ENCODE results near the gene AKAP3.

AKAP3 gene

DNA sequence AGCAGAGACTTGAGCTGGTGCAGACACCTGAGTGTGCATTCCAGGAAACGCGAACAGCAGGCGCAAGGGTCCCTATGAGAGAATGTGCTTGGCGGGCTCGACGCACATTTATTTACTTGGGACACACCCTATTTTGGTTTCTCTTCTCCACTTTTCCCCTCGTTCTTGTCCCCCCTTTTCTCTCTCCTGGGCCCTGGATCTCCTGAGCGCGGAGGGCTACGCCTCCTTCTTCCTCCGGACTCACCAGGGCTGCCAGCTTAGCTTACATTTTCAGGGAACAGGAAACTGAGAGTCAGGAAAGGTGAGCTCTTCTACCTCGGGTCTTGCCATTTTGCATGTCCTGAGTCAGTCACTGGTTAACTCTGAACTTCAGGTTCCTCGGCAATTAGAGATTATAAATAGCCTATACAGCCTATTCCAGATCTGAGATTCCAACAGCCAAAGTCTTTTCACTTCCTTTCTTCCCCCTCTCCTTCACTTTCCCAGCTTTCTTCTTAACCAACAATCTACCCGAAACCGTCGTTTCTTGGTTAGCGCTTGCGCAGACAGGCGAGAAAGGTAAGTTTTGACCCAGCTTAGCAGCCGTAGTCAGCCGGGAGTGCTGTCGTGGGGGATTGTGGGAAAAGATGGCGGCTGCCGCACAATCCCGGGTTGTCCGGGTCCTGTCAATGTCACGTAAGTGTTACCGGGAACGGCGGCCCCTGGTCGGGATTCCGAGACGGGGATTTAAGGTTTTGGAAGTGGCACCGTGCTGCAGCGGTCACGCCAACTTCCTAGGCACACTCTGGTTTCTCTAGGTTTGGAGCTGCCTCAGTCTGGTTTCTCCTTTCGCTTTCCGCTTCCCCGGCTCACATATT is at the start of gene AKAP3, which contains the start of gene NDUFA9:
AKAP3 (minus strand) TSS at position 551 of the 857 bp plus-strand sequence. CDS start 10,855 bp downstream, outside the sequence.
NDUFA9 (plus strand) TSS at position 614 of the 857 bp plus-strand sequence; CDS start at position 627, 13 bp downstream.
- DNase-seq, result peak; percentile 52

DNA sequence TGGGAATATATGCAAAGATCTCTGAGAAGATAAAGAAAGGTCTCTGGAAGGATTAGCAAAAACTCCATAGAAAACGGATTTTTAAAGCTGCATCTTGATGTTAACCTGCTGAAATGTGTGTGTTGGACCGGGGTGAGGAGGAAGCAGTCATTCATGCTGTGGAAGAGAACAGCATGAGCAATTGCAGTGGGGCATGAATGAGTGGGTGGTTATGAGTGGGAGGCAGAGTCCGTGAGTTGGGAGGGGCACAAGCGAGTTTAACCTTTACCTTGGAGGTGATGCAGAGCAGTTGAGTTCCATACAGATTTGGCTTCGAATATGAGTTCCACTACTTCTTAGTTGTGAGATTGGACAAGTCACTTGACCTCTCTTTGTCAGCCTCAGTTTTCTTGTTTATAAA is 41.9 kb upstream of the AKAP3 start:
- DNase-seq, result no peak

DNA sequence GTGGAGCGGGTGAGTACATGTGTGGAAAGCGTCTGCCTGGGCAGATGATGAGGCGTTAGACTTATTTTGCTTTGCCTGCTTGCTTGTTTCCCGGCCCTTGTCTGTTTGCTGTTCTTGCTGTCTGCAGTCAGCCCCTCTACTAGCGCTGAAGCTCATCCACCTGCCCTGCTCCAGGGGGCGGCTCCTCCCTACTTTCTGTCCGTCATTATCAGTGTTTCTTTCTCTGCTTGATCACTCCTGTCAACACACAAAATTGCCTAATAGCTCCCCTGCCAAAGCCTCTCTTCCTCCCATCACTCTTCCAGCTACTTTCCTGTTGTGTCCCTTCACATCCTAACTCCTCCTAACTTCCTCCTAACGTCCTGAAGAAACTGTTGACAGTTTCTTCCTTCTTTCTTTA is 36.5 kb upstream of the AKAP3 start:
- DNase-seq, result no peak

DNA sequence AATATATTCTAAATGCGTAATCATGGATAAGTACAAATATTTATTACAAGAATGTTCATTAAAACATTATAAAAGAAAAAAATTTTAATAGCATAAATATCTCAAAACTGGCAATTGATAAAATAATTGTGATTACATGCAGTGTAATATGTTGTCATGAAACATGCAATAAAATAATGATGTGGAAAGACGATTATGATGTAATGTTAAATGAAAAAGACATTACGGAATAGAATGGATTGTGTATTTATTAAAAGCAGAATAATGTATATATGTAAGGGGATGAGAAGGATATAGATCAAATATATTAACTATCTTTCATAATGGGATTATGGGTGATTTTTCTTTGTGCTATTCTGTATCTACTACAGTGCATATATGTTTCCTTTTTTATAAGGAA is 32.9 kb upstream of the AKAP3 start:
- no peak for DNase-seq

DNA sequence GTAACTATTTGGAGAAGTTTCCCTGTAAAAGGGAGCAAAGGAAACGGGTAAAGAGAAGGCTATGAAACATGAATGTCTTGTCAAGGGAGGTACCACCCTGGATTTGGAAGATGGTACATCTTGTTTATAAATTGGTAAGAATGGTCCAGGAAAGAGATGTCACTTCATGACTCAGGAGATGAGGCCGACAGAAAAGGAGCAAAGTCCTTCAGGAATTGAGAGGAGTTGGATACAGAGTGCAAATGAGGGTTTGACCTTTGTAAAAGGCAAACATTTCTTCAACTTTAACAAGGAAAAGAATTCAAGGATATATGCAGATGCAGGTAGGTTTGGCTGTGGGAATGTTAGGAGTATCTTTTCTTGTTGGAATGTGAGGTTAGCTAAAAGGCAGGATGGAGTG is 30.9 kb upstream of the AKAP3 start:
- no peak for DNase-seq

DNA sequence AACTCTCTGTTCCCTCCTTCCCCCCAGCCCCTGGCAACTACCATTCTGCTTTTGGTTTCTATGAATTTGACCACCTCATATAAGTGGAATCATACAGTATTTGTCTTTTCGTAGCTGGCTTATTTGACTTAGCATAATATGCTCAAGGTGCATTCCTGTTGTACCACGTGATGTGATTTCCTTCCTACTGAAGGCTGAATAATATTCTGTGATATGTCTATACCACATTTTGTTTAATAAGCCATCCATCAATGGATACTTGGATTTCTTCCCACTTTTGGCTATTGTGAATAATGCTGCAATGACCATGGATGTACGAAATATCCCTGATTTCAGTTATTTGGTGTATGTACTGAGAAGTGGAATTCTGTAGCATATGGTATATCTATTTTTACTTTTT is 16.4 kb upstream of the AKAP3 start:
- DNase-seq, result no peak

DNA sequence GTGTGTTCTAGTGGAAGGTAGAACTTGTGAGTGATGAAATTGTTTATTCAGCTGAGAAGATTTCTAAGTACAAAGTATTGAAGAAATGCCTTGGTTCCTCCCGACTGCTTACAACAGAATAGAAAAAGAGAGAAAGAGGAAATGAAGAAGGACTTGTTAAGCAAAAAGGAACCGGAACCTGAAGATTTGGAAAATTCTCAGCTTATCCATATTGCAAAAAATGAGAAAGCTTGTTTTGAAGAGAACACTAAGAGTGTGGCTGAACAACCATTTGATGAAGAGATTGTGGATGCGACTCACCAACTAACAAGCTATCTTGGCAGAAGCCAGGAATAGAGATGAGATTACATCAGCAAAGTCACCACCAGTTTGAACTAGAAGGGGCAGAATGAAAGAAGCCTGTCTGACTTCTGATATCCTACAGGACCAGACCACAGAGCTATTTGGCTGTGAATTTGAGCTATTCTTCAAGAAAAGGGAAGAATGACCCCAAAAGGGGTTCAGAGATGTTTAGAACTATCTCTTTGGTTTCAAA is 15.2 kb upstream of the AKAP3 start:
- DNase-seq, result no peak

DNA sequence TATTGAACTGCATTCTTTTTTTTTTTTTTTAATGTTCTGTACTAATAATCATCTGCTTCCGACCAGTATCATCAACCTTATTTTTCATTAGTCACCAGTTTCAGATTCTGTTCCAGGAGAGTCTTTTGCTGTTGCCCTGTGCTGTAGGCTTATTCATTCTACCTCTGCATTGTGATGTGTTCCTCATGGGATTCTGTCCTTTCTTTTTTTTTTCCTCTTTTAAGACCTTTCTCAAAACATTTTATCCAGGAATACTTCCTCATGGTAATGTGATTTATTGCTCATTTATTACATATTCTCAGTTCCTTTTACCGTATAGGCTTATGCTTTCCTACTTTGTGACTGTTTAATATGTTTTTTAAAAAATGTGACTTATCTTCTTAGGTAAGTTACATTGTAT is 4.8 kb upstream of the AKAP3 start:
- DNase-seq, result no peak

DNA sequence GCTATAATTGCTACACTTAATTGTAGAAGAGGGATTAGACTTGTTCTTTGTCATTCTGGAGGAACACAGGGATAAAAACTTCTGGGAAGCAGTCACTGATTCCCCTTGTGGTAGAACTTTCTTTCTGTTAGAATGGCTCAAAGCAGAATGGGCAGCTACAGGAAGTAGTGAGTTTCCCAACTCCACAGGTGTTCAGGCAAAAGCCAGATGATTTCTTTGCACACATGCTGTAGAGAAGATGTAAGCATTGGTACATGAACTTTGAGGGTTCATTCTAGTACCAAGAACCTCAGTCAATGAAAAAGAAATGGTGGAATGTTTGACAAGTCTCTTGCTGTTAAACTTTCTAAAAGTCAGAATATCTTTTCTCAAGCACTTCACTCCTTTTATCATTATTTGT is 4.4 kb upstream of the AKAP3 start:
- no peak for DNase-seq

DNA sequence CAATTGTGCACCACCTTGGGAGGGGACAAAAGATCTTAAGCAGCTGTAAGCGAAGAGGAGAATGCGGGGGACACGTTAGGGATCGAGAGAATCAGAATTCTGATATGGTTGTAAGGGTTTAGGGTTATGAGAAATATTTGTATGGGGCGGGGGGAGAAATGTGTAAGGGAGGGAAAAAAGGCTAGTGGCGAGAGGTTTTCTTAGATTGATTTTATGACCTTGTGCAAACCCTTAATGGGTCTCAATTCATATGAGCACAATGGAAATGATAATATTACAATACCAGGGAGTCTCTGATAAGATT is 459 bp upstream of the AKAP3 start:
- no peak for DNase-seq

DNA sequence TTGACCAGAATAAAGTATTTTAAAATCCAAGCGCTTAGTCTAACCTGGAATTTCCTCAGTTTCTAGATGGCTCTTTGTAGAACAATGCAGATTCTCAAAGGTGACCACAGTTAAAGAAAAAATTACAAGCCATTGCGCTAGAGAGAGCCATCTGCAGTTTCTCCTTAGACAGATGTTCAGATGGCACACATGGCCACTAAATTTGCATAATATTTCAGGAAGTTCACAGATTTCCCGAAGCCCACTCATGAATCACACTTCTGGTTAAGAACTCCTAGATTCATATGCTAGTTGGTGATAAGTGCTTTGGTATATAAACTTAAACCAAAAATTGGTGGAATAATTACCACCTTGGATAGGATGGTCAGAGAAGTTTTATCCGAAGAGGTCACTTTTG is 749 bp downstream of the AKAP3 start:
- DNase-seq, result peak; percentile 0

DNA sequence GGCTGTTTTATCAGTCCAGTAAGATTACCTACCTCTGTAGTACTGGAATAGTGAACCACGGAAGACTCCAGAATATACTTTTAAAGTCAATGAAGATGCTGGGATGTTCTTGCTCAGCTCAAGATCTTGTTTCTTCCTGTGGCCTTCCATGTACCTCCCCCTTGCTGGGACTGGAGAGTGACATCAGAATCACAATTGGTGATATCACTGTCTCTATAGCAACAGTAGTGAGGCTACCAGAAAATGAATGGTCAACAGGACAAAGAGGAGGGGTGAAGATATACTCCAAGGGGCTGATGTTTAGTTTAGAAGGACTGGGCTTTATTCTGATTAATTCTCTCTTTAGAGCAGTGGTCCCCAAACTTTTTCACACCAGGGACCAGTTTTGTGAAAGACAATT is 3.8 kb downstream of the AKAP3 start:
- no peak for DNase-seq

DNA sequence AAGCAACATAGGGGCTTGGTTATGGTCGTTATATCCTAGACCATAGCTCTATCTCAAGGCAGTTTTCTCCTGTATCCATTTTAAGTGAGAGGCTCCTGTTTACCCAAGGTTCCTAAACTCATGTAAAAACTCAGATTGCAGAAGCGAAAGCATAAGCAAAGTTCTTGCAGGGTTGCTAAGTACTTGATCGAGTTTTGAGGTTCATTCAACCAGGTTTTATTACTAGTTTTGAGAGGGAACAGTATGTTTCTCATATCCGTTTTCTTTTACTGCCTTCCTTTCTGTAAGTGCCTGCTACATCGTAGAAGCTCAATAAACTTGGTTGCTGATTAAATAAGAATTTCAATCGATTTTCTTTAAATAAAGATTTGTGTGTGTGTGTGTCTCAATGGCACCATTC is 5.1 kb downstream of the AKAP3 start:
- DNase-seq, result no peak

DNA sequence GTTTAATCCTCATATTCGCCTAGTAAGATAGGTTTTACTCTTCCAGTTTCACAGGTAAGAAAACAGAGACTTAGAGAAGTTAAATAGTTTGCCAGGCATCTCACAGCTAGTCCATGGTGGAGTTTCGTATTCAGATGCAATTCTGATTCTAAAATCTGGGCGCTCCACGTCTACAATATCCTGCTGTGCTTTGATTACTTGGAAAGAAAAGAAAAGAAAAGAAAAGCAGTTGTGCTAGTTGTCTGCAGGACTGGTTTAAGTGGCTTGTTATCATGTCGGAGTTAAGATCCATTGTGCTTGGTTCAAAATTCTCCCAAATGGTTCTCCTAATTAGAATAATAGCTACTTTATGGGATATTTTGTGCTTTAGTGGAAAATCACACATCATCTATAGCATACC is 18.6 kb downstream of the AKAP3 start:
- DNase-seq, result no peak

DNA sequence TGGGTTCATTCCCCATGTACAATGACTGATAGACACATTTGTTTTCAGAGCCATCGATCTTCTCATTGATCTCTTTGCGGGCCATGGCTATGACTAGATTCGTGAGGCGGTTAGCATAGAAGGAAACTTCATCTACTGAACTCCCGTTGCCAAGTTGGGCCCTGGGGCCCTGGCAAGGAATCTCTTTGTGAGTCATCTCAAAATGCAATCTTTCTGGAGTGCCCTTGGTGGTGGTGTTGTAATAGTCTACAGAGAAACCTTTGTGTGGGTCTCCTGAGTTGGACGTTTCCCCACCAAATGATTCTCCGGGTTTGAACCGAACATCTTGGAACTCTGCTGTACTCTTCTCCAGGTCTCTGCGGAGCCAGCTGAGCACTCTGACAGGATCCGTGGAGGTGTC is 20.4 kb downstream of the AKAP3 start:
- DNase-seq, result no peak

DNA sequence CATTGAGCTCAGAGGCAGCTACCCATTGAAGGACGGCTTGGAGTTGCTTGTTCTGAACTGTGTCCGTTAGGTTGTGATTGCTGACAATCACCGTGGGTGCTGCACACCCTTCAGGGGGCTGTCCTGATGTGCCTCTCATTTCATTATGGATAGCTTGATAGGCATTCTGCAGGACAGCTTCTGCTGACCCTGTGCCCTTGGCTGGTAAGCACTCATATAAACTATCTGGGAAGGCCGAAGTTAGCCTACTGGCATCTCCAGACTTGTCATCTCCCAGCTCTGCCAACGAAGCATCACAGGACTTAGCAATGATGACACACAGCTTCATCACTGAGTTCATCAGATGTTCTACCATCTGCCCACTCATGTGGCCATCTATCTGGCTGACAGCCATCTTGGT is 22.3 kb downstream of the AKAP3 start:
- no peak for DNase-seq

DNA sequence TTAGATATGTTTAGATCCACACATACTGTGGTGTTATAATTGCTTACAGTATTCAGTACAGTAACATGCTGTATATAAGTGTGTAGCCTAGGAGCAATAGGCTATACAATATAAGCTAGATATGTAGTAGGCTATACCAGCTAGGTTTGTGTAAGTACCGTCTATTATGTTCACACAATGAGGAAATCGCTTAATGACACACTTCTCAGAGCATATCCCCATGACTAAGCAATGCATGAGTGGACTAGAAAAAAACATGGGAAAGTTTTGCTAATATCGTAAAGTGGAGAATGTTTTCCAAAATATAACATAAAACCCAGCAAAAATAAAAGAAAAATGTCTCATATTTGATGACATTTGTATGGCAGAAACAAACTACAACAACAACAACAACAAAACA is 27.3 kb downstream of the AKAP3 start:
- DNase-seq, result no peak

DNA sequence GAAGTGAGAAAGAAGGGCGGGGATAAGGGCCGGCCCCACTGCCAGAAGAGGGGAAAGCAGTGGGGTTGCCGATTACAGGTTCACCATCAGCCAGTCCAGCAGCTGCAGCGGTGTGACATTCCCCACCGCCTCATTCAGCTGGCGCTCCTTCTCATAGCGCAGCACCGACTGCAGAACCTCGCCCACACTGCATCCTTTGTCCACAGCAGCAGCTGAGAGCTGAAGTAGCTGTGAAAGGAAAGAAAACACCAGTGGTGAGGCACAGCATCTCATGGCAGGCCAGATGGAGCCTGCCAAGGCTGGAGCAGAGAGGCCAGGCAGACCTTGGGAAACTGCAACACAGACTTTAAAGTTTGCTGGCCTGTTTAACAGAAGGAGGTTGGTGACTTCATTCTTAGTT is 33.2 kb downstream of the AKAP3 start:
- DNase-seq, result no peak

DNA sequence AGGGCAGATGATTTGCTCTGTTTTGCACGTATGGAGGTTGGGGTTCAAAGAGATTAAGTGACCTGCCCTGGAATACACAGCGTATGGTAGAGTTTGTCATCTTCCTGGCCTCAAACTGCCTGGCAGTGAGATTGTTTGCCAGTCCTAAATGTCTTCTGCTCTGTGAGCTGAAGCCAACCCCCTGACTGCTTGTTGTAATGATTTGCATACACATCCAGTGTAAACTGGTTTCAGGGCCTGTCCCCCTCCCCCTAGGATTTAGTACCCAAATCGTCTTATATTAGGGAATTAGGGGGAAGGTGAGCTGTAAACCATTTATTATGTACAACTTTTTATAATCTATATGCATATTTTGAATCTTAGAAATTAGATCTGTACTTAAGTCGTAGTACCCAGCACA is 38.4 kb downstream of the AKAP3 start:
- DNase-seq, result no peak

DNA sequence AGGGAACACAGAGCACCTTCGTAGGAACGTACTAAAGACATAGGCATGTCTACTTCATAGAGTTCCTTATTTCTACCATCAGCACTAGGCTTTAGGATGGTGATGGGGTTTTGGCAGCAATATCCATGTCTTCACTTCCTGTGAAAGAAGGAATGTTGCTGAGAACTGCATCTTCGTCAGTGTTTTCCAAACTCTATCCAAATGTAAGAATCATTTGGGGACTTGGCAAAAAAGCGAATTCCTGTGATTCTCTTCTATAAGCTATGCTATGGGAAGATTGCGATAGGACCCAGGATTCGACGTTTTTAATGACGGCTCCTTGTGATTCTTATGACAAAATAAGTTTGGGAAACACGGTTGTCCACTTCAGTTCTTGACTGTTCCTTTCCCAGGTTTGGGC is 39.8 kb downstream of the AKAP3 start:
- DNase-seq, result no peak

DNA sequence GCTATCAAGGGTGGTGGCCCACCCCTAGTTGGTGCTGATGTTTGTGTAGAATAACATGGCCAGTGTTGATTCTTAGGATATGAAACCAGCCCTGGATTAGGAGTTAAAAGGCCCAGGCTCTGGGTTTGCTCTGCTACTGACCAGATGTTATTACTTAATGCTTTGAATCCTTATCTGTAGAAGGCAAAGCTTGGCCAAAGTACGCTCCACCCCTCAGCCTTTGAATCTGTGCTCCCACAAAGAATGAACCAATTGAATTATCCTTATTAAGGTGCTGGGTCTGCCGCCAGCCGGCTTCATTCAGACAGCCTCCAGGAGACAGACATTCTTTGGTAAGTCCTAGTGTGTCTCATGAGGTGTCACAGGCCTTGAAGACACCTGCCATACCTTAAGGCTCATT is 41.8 kb downstream of the AKAP3 start:
- DNase-seq, result no peak

DNA sequence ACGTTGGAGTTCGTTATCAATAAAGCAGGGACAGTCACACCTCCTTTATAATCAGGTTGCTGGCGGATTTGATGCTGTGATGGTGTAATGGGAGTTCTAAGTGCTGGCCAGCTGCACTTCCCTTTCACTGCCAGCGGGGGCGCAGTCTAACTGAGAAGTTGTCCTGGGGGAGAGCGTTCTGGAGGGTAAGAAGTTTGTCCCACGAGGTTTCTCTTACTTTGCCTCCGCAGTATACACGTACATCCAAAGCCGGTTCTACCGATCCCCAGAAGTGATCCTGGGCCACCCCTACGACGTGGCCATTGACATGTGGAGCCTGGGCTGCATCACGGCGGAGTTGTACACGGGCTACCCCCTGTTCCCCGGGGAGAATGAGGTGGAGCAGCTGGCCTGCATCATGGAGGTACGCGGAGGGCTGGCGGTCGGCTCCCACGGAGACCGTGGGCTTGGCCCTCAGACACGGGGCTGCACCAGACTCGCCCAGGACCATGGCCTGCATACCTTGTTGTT is 44.1 kb downstream of the AKAP3 start:
- peak; percentile 41 for DNase-seq

DNA sequence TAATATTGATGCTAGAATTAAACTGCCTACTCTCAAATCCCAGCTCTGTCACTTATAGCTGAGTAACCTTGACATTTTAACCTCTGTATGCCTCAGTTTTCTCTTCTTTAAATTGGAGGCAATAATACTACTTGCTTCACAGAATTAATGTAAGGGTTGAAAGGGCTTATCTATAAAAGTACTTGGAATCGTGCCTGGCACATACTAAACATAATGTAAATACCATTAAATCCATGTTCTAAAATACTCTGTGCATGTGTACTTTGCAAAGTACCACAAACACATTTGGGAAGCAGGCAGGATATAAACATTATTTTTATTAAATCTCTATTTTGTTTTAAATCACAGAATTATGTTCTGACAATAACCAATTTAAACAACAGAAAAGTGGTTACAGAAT is 44.9 kb downstream of the AKAP3 start:
- DNase-seq, result no peak

DNA sequence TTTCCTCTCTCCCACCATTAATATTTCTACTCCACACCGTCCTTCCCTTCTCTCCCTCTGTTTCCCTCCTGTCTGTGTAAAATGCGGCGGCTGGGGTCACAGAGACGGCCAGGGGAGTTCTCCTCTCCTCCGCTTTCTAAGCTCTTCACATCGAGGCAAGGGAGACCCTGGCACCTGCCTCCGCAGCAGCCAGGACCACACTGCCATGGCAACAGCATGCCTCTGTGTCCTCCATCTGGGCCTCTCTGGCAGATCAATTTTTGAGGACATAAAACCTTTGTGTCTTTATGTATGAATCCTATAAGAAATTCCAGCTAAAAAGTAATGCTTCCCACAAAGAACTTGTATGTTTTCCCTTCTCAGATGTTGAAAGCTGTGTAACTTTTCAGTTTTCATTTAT is 45.4 kb downstream of the AKAP3 start:
- DNase-seq, result no peak

DNA sequence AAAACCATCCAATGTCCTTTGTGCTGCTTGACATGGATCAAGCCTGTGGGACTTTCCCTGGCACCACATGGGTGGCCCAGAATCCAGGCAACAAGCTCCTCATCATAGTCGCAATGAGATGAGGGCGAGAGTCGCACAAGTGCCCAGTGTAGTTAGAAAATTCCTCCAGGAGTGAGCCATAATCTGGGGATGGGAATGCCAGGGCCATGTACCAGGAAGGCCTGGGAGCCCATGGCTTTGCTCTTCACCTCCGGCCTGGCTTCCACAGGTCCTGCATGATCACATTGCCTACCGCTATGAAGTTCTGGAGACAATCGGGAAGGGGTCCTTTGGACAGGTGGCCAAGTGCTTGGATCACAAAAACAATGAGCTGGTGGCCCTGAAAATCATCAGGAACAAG is 53.0 kb downstream of the AKAP3 start:
- no peak for DNase-seq
